ENCODE results near the gene ANXA3.

The ANXA3 gene

GRCh38 chr4:78644063-78644691 lies 92.6 kb downstream of the ANXA3 start:
- TF ChIP-seq, protein P1, sequence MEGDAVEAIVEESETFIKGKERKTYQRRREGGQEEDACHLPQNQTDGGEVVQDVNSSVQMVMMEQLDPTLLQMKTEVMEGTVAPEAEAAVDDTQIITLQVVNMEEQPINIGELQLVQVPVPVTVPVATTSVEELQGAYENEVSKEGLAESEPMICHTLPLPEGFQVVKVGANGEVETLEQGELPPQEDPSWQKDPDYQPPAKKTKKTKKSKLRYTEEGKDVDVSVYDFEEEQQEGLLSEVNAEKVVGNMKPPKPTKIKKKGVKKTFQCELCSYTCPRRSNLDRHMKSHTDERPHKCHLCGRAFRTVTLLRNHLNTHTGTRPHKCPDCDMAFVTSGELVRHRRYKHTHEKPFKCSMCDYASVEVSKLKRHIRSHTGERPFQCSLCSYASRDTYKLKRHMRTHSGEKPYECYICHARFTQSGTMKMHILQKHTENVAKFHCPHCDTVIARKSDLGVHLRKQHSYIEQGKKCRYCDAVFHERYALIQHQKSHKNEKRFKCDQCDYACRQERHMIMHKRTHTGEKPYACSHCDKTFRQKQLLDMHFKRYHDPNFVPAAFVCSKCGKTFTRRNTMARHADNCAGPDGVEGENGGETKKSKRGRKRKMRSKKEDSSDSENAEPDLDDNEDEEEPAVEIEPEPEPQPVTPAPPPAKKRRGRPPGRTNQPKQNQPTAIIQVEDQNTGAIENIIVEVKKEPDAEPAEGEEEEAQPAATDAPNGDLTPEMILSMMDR (conservative IDR thresholded peaks at IDR 0.05; ENCODE audit: low read length): no peak
- H3K4me3 ChIP-seq (ENCODE audit: low read length): no peak overlapping the region
- DNase-seq (ENCODE audit: low read depth): no peak

GRCh38 chr4:78644744-78645330 lies 93.3 kb downstream of the ANXA3 start:
- TF ChIP-seq, protein P1 (conservative IDR thresholded peaks at IDR 0.05; ENCODE audit: low read length): peak; percentile 98
- peak; percentile 82 for DNase-seq (ENCODE audit: low read depth)
- no peak overlapping the region for H3K4me3 ChIP-seq (ENCODE audit: low read length)

- peak overlapping the region; percentile 24 for H3K4me3 ChIP-seq (ENCODE audit: low read length)
- peak; percentile 97 for DNase-seq (ENCODE audit: low read depth)
- TF ChIP-seq, protein P1 (conservative IDR thresholded peaks at IDR 0.05; ENCODE audit: low read length): no peak
Measured at GRCh38 chr4:78645853-78646757, 94.5 kb downstream of the ANXA3 start.

DNA sequence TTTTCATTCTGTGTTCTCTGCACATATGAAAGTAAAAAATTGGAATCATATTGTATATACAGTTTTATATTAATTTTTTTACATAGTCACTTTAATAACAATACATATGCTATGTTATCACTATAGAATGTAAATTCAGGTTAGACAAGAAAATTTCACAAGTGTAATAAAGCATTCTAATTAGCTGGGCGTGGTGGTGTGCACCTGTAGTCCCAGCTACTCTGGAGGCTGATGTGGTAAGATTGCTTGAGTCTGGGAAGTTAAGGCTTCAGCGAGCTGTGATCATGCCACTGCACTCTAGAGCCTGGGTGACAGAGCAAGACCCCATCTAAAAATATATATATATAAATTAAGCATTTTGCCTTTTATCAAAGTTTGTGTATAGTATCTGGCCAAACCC lies 95.7 kb downstream of the ANXA3 start:
- TF ChIP-seq, protein P1 (conservative IDR thresholded peaks at IDR 0.05; ENCODE audit: low read length): no peak
- no peak for DNase-seq (ENCODE audit: low read depth)
- H3K4me3 ChIP-seq (ENCODE audit: low read length): no peak overlapping the region

DNA sequence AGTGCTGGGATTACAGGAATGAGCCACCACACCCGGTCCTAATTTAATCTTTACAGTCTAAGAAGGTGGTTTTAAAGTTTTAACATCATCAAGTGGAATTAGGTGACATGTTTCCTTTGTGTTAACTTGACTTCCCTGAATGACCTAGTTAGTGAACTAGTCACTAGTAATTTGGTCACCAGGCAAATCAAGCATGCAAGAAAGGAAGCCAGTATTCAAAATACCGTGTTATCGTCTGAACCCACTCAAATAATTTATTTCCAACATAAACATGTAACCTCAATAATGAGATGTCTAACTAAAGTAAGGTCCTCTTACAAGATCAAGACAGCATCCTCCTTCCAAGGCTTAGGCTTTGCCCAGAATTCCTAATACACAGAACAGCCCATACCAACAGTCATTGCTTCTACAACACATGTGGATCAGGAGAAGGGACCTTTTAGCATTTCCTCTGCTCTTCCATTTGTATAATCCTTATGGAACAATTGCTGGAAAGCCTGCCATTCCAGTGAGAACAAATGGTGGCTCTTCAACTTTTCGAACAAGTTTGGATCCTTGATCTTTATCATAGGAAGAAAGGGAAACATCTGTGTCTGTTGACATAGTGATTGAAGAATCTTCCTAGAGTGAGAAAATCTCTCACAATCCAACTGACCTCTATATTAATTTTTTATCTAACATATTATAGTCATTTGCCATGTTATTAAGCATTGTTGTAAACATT lies 97.2 kb downstream of the ANXA3 start:
- H3K4me3 ChIP-seq (ENCODE audit: low read length): no peak overlapping the region
- TF ChIP-seq, protein P1 (conservative IDR thresholded peaks at IDR 0.05; ENCODE audit: low read length): no peak
- no peak for DNase-seq (ENCODE audit: low read depth)

DNA sequence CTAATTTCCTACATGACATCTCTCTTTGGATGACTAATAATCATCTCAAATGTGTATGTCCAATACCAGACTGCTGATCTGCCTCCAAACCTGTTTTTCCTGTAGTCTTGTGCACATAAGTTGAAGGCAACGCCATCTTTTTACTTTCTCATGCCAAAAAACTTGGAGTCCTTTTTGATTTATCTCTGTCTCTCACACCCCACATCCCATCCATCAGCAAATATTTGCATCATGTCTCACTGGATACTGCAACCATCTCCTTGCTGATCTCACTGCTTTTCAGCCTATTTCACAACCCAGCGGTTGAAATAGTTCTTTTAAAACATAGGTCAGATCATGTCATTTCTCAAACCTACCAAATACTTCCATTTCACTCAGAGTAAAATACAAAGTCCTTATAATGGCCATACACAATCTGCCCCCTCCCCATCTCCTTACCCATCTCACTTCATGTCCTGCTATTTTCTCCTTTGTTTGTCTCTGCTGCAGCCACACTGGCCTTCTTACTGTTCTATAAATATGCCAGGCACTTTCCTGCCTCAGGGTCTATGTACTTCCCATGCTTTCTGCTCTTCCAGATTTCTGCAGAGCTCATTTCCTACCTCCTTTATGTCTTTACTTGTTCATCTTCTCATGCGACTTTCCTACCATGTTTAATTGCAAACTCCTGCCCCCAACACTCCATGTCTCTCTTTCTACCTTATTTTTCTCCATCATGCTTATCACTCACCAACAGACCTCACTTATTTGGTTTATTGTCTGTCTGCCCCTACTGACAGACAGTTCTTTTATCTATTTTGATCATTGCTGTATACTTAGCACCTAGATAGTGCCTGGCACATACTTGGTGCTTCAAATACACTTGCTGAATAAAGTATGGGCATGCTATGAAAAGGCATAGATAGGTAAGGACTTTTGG lies 98.8 kb downstream of the ANXA3 start:
- DNase-seq (ENCODE audit: low read depth): peak; percentile 91
- TF ChIP-seq, protein P1 (conservative IDR thresholded peaks at IDR 0.05; ENCODE audit: low read length): no peak
- H3K4me3 ChIP-seq (ENCODE audit: low read length): no peak overlapping the region

All from AG10803 (cell line).